GM12892 (cell line): Measurements from ENCODE around the gene RAET1L.

Source experiments
- POLR2A ChIP-seq: IDR thresholded peaks from 2 replicates; pipeline ENCODE4 v1.6.1; 2011; ENCODE audit warnings: low read depth, low read length, control low read depth
- POLR2AphosphoS5 ChIP-seq: IDR thresholded peaks from 2 replicates; pipeline ENCODE4 v1.6.1; 2011; ENCODE audit warnings: low read depth, low read length, control low read depth
- TAF1 ChIP-seq: IDR thresholded peaks from 2 replicates; pipeline ENCODE4 v1.6.1; 2011; ENCODE audit warnings: low read depth, mild to moderate bottlenecking, control low read depth, low read length, borderline replicate concordance

- TF ChIP-seq POLR2A: no peak
- no peak for TF ChIP-seq POLR2AphosphoS5
- no peak for TF ChIP-seq TAF1
Observed at GRCh38 chr6:150033207-150033771, 8.0 kb upstream of the RAET1L start.
